ENCODE results near the gene GBGT1. TPM values are rescaled to one million over a fixed set of nuclear protein-coding genes. Genes with fewer than 3 reads are reported as not detected.

GBGT1 gene
- total and polyA plus RNA-seq, 2 donors (not counting 3 experiments of a cell fraction or from before 2014, with no cell fraction given), result 35.6 to 56.3 TPM

DNA sequence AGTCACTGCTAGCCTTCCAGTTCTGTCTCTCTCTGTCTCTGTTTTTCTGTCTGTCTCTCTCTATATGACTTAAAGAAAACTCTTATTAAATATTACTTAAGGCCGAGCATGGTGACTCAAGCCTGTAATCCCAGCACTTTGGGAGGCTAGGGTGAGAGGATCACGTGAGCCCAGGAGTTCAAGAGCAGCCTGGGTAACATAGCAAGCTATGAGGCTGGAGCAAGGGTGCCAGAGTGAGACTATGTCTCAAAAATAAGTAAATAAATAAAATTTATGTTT, 1.7 kb upstream of the GBGT1 start:
- no peaks in the 10 kb centered on the region for H3K9me3 ChIP-seq (replicated peaks; ENCODE audit: control insufficient read depth, insufficient read depth, low read length)
- TF ChIP-seq GATA2 (IDR thresholded peaks at IDR 0.05; ENCODE audit: insufficient read depth, insufficient read length, low read depth, low read length) (no peak), POLR2A (IDR thresholded peaks at IDR 0.05; ENCODE audit: low read depth, low read length) (no peak), MYC (IDR thresholded peaks at IDR 0.05; ENCODE audit: low read depth, low read length) (no peak), POLR2AphosphoS5 (IDR thresholded peaks at IDR 0.05; ENCODE audit: insufficient read depth, low read depth, low read length) (no peak), FOS (IDR thresholded peaks at IDR 0.05; ENCODE audit: borderline replicate concordance, insufficient read depth, low read length) (no peak), EZH2 (IDR thresholded peaks at IDR 0.05; ENCODE audit: borderline replicate concordance, low read depth, low read length, severe bottlenecking) (no peak), JUN (IDR thresholded peaks at IDR 0.05; ENCODE audit: borderline replicate concordance, insufficient read depth, insufficient read length, low read depth) (no peak)
- TF ChIP-seq, protein P1, sequence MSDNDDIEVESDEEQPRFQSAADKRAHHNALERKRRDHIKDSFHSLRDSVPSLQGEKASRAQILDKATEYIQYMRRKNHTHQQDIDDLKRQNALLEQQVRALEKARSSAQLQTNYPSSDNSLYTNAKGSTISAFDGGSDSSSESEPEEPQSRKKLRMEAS (IDR thresholded peaks at IDR 0.05; ENCODE audit: insufficient read depth, insufficient read length), result no peak
- TF ChIP-seq, protein P2, sequence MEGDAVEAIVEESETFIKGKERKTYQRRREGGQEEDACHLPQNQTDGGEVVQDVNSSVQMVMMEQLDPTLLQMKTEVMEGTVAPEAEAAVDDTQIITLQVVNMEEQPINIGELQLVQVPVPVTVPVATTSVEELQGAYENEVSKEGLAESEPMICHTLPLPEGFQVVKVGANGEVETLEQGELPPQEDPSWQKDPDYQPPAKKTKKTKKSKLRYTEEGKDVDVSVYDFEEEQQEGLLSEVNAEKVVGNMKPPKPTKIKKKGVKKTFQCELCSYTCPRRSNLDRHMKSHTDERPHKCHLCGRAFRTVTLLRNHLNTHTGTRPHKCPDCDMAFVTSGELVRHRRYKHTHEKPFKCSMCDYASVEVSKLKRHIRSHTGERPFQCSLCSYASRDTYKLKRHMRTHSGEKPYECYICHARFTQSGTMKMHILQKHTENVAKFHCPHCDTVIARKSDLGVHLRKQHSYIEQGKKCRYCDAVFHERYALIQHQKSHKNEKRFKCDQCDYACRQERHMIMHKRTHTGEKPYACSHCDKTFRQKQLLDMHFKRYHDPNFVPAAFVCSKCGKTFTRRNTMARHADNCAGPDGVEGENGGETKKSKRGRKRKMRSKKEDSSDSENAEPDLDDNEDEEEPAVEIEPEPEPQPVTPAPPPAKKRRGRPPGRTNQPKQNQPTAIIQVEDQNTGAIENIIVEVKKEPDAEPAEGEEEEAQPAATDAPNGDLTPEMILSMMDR (IDR thresholded peaks at IDR 0.05; ENCODE audit: extremely low read depth in 1 of 2, insufficient read depth in 1 of 2, low read depth in 1 of 2, low read length in 2 of 2), result no peak
- H3K4me2 ChIP-seq (ENCODE audit: insufficient read depth, low read length), result no peak overlapping the region
- H3K27ac ChIP-seq (ENCODE audit: insufficient read depth, low read depth, low read length), result no peak overlapping the region
- DNase-seq (ENCODE audit: low read depth, low spot score) (no peak), FAIRE-seq (no peak)
- no peaks in the 10 kb centered on the region for H3K9me1 ChIP-seq (replicated peaks; ENCODE audit: control insufficient read depth, extremely low read depth, insufficient read depth, low read length)
- ChIA-PET POLR2A (no interaction called here), CTCF (interaction anchor here (1.2 kb wide), 1 partner anchor 9 kb away, joined by 3 read pairs; no protein-coding TSS in a partner anchor)
- dilution Hi-C loops (cut with MboI; ENCODE audit: extremely low pct_ligation_motif_present, low sequenced_read_pairs), result no loop called here
- no peak overlapping the region for H3K9ac ChIP-seq (replicated peaks; ENCODE audit: extremely low read depth, insufficient read depth, low read length)
- H2AFZ ChIP-seq (ENCODE audit: low read depth, low read length), result no peak overlapping the region
- H3K4me3 ChIP-seq (replicated peaks in 1 of 3; ENCODE audit: insufficient read depth in 1 of 3, low read depth in 1 of 3, low read length in 3 of 3), result no peak overlapping the region
- peaks cover 3% of the 10 kb centered on the region for H3K4me1 ChIP-seq (ENCODE audit: control insufficient read depth, extremely low read depth, insufficient read depth, low read length)
- H3K27me3 ChIP-seq (ENCODE audit: control insufficient read depth in 2 of 2, insufficient read depth in 2 of 2, low read length in 2 of 2), result no peaks in the 10 kb centered on the region
- H3K79me2 ChIP-seq (ENCODE audit: control insufficient read depth, insufficient read depth, low read length), result no peaks in the 10 kb centered on the region
- intact Hi-C loops (cut with micrococcal nuclease), result no loop called here
- H4K20me1 ChIP-seq (replicated peaks; ENCODE audit: control insufficient read depth, extremely low read depth, insufficient read depth, low read length), result no peaks in the 10 kb centered on the region
- no TSS peak for BruUV-seq (replicated peaks)
- H3K36me3 ChIP-seq (ENCODE audit: control insufficient read depth in 2 of 2, extremely low read depth in 1 of 2, insufficient read depth in 2 of 2, low read length in 2 of 2), result peaks cover 0 to 2% of the 10 kb centered on the region in 2 experiments

Data from endothelial cell of umbilical vein (primary cell).